Cardiac fibroblast (primary cell): ENCODE results near the gene AHRR.

Experiments
- DNase-seq, 2 donors: peaks; one replicate each; pipeline versions ENCODE4 v3.0.0 to v3.0.0-alpha.2; 2010; ENCODE audit warnings: low read depth in 2 of 2
- H3K4me3 ChIP-seq, 2 donors: replicated peaks in 1 of 2; 1 replicate in 1 of 2; 2 replicates in 1 of 2; pipeline ENCODE4 v1.5.1; 2011; ENCODE audit warnings: low read depth in 2 of 2, low read length in 2 of 2, mild to moderate bottlenecking in 2 of 2, moderate library complexity in 1 of 2
- TF ChIP-seq, protein P1 (sequence below): IDR thresholded peaks from one replicate; pipeline ENCODE4 v1.5.1; 2011; ENCODE audit warnings: low read depth, mild to moderate bottlenecking, low read length, inconsistent platforms

AHRR gene

GRCh38 chr5:389891-390622 lies 68.5 kb downstream of the AHRR start:
- no peak for DNase-seq
- TF ChIP-seq, protein P1, sequence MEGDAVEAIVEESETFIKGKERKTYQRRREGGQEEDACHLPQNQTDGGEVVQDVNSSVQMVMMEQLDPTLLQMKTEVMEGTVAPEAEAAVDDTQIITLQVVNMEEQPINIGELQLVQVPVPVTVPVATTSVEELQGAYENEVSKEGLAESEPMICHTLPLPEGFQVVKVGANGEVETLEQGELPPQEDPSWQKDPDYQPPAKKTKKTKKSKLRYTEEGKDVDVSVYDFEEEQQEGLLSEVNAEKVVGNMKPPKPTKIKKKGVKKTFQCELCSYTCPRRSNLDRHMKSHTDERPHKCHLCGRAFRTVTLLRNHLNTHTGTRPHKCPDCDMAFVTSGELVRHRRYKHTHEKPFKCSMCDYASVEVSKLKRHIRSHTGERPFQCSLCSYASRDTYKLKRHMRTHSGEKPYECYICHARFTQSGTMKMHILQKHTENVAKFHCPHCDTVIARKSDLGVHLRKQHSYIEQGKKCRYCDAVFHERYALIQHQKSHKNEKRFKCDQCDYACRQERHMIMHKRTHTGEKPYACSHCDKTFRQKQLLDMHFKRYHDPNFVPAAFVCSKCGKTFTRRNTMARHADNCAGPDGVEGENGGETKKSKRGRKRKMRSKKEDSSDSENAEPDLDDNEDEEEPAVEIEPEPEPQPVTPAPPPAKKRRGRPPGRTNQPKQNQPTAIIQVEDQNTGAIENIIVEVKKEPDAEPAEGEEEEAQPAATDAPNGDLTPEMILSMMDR: no peak
- H3K4me3 ChIP-seq: no peak overlapping the region

GRCh38 chr5:390623-391491 lies 69.3 kb downstream of the AHRR start:
- no peak overlapping the region for H3K4me3 ChIP-seq
- TF ChIP-seq, protein P1: no peak
- DNase-seq: no peak

DNA sequence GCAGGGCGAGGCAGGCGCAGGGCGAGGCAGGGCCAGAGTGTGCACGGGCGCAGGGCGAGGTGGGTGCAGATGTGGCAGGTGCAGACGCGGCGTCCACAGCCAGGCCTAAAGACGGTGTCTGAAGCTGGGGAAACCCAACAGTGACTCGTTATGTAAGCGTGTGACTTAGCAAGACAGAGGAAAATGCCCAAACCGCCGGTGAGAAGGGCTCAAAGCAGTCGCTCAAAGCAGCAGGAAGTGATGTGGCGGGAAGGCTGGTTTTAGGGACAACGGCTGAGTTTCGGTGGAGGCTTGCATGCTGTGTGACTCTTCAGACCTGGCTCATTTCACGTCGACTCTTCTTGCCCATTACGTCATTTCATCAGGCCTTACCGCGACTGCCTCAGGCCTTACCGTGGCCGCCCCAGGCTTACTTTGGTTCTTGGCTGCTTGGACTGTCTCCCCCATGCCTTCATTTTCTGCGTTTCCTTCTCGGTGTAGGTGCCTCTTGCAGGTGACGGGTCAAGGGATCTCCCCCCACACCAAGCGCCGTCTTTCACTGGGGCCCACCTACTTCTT lies 71.0 kb downstream of the AHRR start:
- no peak overlapping the region for H3K4me3 ChIP-seq
- TF ChIP-seq, protein P1: no peak
- DNase-seq: peak in 1 of 2 donors; percentile 59

DNA sequence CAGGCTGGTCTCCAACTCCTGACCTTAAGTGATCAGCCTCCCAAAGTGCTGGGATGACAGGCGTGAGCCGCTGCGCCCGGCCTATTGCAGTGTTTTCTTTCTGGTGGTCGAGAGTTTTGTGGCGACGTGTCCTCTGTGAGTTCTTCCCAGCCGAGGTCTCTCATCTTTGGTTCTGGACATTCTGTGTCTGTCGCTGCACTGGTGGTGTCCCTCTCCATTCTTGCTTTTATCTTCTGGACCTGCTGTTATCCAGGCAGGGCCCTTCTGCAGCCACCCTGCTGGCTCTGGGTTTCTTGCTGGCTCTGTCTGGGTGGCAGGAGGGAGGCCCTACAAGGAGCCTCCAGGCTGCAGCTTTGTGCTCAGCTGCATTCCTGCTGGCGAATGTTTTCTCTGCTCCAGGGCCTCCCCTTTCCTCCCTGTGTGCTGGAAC lies 72.3 kb downstream of the AHRR start:
- no peak overlapping the region for H3K4me3 ChIP-seq
- TF ChIP-seq, protein P1: no peak
- DNase-seq: peak in 1 of 2 donors; percentile 47

- H3K4me3 ChIP-seq: no peak overlapping the region
- TF ChIP-seq, protein P1: no peak
- DNase-seq: no peak
Observed at GRCh38 chr5:394671-395155, 73.2 kb downstream of the AHRR start.

DNA sequence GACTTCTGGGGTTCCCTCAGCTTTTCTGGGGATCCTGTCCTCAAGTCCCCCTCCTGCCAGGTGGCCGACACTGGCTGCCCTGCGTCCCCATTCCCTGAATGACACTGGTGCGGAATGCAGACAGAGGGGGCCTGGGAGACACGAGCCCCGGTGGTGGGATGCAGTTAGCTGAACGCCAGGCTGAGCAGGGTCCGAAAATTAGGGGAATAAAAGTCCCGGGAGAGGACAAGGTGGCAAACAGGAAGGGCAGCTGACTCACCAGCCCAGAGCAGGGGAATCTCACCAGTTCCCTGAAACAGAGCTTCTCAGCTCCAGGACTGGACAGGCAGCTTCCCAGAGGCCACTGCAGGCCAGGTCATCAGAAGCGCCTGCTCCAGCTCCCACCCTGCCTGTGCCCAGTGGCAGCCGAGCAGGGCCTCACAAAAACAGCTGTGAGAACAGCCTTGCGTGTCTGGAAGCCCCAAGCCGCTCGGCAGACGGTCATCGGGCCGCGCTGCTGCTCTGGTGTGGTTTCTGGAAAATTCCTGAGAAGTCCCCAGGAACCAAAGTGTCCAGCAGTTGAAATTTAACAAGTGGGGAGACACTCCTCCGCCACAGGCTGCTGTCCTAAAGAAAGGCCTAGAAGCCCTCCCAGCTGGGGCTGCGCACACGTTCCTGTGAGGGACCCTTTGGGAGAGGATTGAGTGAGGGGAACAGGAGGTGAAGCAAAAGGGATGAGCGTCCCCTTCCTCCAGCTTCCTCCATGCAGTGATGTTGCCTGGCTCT lies 73.8 kb downstream of the AHRR start:
- H3K4me3 ChIP-seq: no peak overlapping the region
- DNase-seq: peak; percentile 73 to 76
- TF ChIP-seq, protein P1: no peak
